Activated CD4-positive, CD25-positive, alpha-beta regulatory T cell treated with anti-CD3 and anti-CD28 coated beads, Interleukin-2, amount 50 U/mL, for 72 hours (primary cell): ENCODE data around the gene CYP24A1.

ENCODE experiments used
- DNase-seq: peaks from one replicate; pipeline ENCODE4 v3.0.0; 2021

CYP24A1 gene

GRCh38 chr20:54155736-54156317 lies 18.0 kb downstream of the CYP24A1 start:
- DNase-seq: no peak

DNA sequence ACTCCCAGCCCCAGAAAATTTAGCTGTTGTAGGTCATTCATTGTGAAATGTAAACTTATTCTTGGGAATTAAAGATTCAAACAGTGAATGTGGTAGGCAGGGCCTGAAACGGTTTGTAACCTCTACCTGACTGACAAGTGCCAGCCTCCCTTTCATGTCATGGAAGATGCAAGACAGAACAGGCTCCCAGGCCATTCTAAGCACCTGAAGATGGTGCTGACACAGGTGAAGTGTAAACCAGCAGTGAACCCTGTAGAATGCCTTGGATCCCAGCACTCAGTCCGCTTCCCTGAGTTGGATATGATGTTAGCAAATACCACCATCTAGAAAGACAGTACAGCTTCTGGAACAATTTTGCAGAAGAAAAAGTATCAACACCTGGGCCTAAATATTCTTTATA lies 19.3 kb downstream of the CYP24A1 start:
- no peak for DNase-seq

- no peak for DNase-seq
Measured at GRCh38 chr20:54153847-54154246, 19.9 kb downstream of the CYP24A1 start.

- DNase-seq: no peak
Measured at GRCh38 chr20:54153041-54153327, 20.8 kb downstream of the CYP24A1 start.

GRCh38 chr20:54152227-54153040 lies 21.4 kb downstream of the CYP24A1 start:
- no peak for DNase-seq

DNA sequence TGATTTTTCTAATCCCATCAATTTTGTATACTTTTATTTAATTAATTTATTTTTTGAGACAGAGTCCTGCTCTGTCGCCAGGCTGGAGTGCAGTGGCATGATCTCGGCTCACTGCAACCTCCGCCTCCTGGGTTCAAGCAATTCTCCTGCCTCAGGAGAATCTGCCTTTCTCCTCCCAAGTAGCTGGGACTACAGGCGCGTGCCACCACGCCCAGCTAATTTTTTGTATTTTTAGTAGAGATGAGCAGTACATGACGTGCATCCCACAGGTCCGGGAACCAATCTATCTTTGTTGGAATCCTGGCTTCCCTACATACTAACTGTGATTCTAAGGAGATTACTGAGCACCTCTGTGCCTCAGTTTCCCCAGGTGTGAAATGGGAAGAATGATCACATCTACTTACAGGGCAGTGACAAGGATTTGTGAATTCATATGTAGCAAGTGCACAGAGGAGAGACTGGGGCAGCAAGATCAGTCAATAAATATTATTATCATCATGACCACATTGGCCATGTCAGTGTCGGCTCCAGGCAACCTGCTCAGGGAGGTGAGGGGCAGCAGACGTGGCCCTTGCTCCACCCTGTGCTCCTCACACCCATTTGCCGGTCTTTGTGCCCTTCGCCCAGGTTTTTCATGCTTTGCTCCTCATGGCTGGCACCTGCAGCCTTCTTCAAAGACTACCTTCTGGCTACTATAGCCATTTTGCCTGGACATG lies 22.1 kb downstream of the CYP24A1 start:
- no peak for DNase-seq

- DNase-seq: no peak
Measured at GRCh38 chr20:54151075-54151439, 22.7 kb downstream of the CYP24A1 start.

DNA sequence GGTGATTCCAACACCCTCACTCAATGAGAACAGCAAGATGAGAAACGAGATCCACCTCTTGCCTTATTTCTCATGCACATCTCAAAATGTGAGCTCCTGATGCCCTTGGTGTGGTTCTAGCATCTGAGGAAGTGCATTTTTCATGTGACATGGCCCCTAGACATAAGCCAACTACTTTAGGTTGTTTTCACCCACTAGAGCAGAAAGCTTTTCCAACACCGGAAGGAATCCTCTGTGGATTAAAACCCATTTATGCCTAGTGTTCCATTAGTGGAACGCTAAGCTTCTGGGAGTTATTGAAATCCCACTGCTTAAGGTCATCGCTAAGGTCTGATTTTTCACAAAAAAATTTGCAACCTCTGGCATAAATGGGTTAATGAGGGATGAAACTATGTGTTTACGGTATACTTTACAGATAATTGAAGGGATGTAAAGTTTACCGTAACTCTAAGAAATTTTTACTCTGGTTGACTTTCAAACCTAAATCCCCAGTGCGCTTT lies 24.0 kb downstream of the CYP24A1 start:
- no peak for DNase-seq

GRCh38 chr20:54148947-54149764 lies 24.6 kb downstream of the CYP24A1 start:
- DNase-seq: no peak

DNA sequence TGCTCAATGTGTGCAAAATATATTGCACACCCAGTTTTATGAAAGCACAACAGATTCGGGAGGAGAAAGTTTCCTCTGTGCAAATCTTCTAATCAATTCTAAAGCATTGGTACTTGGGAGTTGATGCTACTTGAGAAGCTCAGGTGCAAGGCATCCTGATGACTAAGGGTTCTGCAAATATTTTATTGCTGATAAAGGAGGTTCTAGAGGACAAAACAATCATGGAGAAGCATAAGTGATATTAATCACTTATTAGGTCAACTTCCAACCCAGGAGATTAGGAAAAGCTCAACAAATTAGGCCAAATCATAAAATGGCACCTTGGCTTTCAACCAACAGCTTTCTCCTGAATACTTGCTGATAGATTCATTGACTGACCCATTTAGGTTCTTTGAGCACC lies 27.1 kb downstream of the CYP24A1 start:
- DNase-seq: no peak

GRCh38 chr20:54144847-54145414 lies 28.9 kb downstream of the CYP24A1 start:
- no peak for DNase-seq

GRCh38 chr20:54140927-54141566 lies 32.7 kb downstream of the CYP24A1 start:
- DNase-seq: no peak

DNA sequence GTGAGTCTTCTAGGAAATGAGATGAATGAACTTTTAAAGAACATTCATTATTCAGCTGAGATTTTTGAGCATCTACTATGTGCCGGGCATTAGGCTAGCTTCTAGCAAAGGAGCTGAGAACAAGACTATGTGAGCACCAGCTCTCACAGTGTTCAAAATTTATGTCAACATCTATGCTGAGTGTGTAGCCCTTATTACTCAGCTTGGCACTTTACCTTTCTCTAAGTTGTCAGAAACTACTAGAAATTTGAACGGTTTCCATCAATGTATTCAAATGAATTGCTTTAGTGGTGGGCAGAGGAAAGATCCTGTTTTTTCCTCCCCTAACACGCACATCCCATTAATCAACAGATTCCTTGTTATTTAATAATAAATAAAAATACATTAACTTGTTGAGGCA lies 33.3 kb downstream of the CYP24A1 start:
- no peak for DNase-seq

DNA sequence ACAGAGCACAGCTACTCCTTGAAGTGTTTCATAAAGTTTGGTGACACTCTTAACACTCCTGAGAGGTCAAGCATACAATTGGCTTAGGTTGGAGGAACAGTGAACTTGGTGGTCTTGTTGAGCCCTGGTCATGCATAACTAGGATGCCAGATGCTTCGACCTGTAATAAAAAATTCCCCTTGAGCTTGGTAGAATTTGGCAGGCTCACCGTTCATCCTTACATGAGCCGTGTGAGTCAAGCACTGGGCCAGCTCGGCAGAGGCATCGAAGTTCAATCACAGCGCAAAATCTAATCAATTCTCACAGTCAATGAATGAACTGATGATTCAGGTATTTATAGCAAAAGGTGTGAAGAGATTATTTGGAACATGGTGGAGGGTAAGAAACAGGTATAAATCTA lies 33.7 kb downstream of the CYP24A1 start:
- DNase-seq: no peak

GRCh38 chr20:54139188-54139587 lies 34.6 kb downstream of the CYP24A1 start:
- DNase-seq: no peak

DNA sequence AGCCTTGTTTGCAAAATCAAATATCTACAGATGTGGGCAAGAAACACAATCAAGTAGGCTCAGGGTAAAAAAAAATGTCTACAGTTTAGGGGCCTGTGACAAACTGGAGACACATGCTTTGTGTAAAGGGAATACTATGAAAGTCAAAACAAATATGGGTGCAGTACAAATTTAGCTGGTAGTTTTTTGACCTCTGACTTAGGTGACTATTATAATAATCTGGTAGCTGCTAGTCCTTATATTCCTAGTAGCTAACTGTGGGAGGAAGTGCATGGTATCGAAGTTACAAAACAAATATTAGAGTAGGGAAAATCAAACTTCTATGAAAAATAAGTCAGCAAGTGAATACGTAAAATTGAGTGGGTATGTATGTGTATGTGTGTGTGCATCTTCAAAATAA lies 35.4 kb downstream of the CYP24A1 start:
- no peak for DNase-seq

- no peak for DNase-seq
Measured at GRCh38 chr20:54137115-54137514, 36.7 kb downstream of the CYP24A1 start.

- DNase-seq: no peak
Measured at GRCh38 chr20:54134445-54135220, 39.2 kb downstream of the CYP24A1 start.

GRCh38 chr20:54133434-54134427 lies 40.1 kb downstream of the CYP24A1 start:
- DNase-seq: no peak
